ENCODE measurements around the gene EXOSC3. TPM values are rescaled to one million over a fixed set of nuclear protein-coding genes. Genes with fewer than 3 reads are reported as not detected.
A peak's percentile ranks its signal among the peaks of the same experiment; 100 is the strongest.

EXOSC3 gene
- total RNA-seq, 2 donors from 2014 or later = 27.4 to 51.1 TPM

- TF ChIP-seq CTCF (IDR thresholded peaks at IDR 0.05) = no peak
Measured at GRCh38 chr9:37801287-37801850, 16.5 kb upstream of the EXOSC3 start.

GRCh38 chr9:37800631-37801286 is 15.9 kb upstream of the EXOSC3 start, which contains the start of gene DCAF10:
Gene DCAF10, plus strand, starts transcription at chr9:37800797. Its CDS starts 70 bp downstream, at chr9:37800867.
- peak within 1 kb of the TSS; percentile 90 for H3K27ac ChIP-seq
- intact Hi-C loops (cut with DNase I) = no loop called here
- H3K9ac ChIP-seq (ENCODE audit: low read depth in 2 of 2, low read length in 2 of 2) = peak within 1 kb of the TSS; percentile 83 to 91
- DNase-seq = peak; percentile 90
- H3K36me3 ChIP-seq = no peaks in the 10 kb centered on the region
- H3K4me3 ChIP-seq = peak within 1 kb of the TSS; percentile 97
- no peaks in the 10 kb centered on the region for H3K27me3 ChIP-seq
- TF ChIP-seq CTCF (IDR thresholded peaks at IDR 0.05) = no peak
- H3K9me3 ChIP-seq = no peaks in the 10 kb centered on the region
- peaks cover 14% of the 10 kb centered on the region for H3K4me1 ChIP-seq

More at GRCh38 chr9:37801287-37801850, 16.5 kb upstream of the EXOSC3 start:
- peak overlapping the region; percentile 83 to 91 for H3K9ac ChIP-seq (ENCODE audit: low read depth in 2 of 2, low read length in 2 of 2)
- H3K9me3 ChIP-seq = no peaks in the 10 kb centered on the region
- H3K4me1 ChIP-seq = peaks cover 14% of the 10 kb centered on the region
- H3K4me3 ChIP-seq = peak overlapping the region; percentile 97
- intact Hi-C loops (cut with DNase I) = no loop called here
- H3K27me3 ChIP-seq = no peaks in the 10 kb centered on the region
- H3K27ac ChIP-seq = peak overlapping the region; percentile 90
- H3K36me3 ChIP-seq = no peaks in the 10 kb centered on the region
- peak; percentile 37 for DNase-seq

GRCh38 chr9:37798677-37799076 is 13.8 kb upstream of the EXOSC3 start:
- Histone ChIP-seq H3K4me1 (peaks cover 14% of the 10 kb centered on the region), H3K9ac (ENCODE audit: low read depth in 2 of 2, low read length in 2 of 2) (no peak overlapping the region), H3K36me3 (no peaks in the 10 kb centered on the region), H3K9me3 (no peaks in the 10 kb centered on the region), H3K27ac (no peak overlapping the region), H3K4me3 (no peak overlapping the region), H3K27me3 (no peaks in the 10 kb centered on the region)
- intact Hi-C loops (cut with DNase I) = no loop called here
- no peak for TF ChIP-seq CTCF (IDR thresholded peaks at IDR 0.05)
- DNase-seq = no peak

- H3K4me3 ChIP-seq = no peak overlapping the region
- H3K27me3 ChIP-seq = no peaks in the 10 kb centered on the region
- H3K9me3 ChIP-seq = no peaks in the 10 kb centered on the region
- no peak overlapping the region for H3K9ac ChIP-seq (ENCODE audit: low read depth in 2 of 2, low read length in 2 of 2)
- intact Hi-C loops (cut with DNase I) = no loop called here
- no peaks in the 10 kb centered on the region for H3K36me3 ChIP-seq
- no peaks in the 10 kb centered on the region for H3K4me1 ChIP-seq
- H3K27ac ChIP-seq = no peak overlapping the region
- TF ChIP-seq CTCF (IDR thresholded peaks at IDR 0.05) = no peak
- DNase-seq = no peak
Measured at GRCh38 chr9:37796232-37796631, 11.4 kb upstream of the EXOSC3 start.

- no peak overlapping the region for H3K4me3 ChIP-seq
- TF ChIP-seq CTCF (IDR thresholded peaks at IDR 0.05) = no peak
- intact Hi-C loops (cut with DNase I) = no loop called here
- no peaks in the 10 kb centered on the region for H3K27me3 ChIP-seq
- no peak overlapping the region for H3K9ac ChIP-seq (ENCODE audit: low read depth in 2 of 2, low read length in 2 of 2)
- no peak overlapping the region for H3K27ac ChIP-seq
- H3K4me1 ChIP-seq = no peaks in the 10 kb centered on the region
- no peaks in the 10 kb centered on the region for H3K9me3 ChIP-seq
- H3K36me3 ChIP-seq = no peaks in the 10 kb centered on the region
- no peak for DNase-seq
Measured at GRCh38 chr9:37792122-37792521, 7.3 kb upstream of the EXOSC3 start.
